HG03135 (cell line): Measurements from ENCODE around the gene PRR14L.
"Not testable (repeated sequence)": the region's sequence is repeated elsewhere in the genome, so short reads cannot be mapped to it uniquely, and the experiment has no call there.

Experiments used
- ATAC-seq: cut with Tn5 transposase; IDR thresholded peaks from one replicate; pipeline ENCODE4 v1.9.1; 2021; ENCODE audit warnings: mild to moderate bottlenecking, moderate library complexity; ENCODE audit not compliant: unreplicated experiment

The PRR14L gene

GRCh38 chr22:31742115-31742514, 7.8 kb downstream of the PRR14L start:
- ATAC-seq = no peak

- ATAC-seq = not testable (repeated sequence)
Measured at GRCh38 chr22:31740314-31740713, 9.6 kb downstream of the PRR14L start.

GRCh38 chr22:31739795-31740201, 10.1 kb downstream of the PRR14L start:
- no peak for ATAC-seq

GRCh38 chr22:31738566-31738965, 11.4 kb downstream of the PRR14L start:
- ATAC-seq = no peak

GRCh38 chr22:31737932-31738331, 12.0 kb downstream of the PRR14L start:
- ATAC-seq = no peak

- ATAC-seq = no peak
Measured at GRCh38 chr22:31736458-31736857, 13.5 kb downstream of the PRR14L start.

GRCh38 chr22:31734512-31734911, 15.4 kb downstream of the PRR14L start:
- ATAC-seq = no peak

GRCh38 chr22:31733580-31734079, 16.3 kb downstream of the PRR14L start:
- ATAC-seq = no peak

GRCh38 chr22:31732089-31732829, 17.7 kb downstream of the PRR14L start:
- ATAC-seq = no peak

- ATAC-seq = no peak
Measured at GRCh38 chr22:31730344-31730711, 19.6 kb downstream of the PRR14L start.

- ATAC-seq = no peak
Measured at GRCh38 chr22:31728857-31729256, 21.1 kb downstream of the PRR14L start.

- ATAC-seq = no peak
Measured at GRCh38 chr22:31726692-31727091, 23.2 kb downstream of the PRR14L start.

- no peak for ATAC-seq
Measured at GRCh38 chr22:31723723-31724122, 26.2 kb downstream of the PRR14L start.

GRCh38 chr22:31719850-31720471, 30.0 kb downstream of the PRR14L start:
- ATAC-seq = no peak

GRCh38 chr22:31715147-31715778, 34.7 kb downstream of the PRR14L start:
- no peak for ATAC-seq

GRCh38 chr22:31711226-31711625, 38.7 kb downstream of the PRR14L start:
- ATAC-seq = not testable (repeated sequence)

- no peak for ATAC-seq
Measured at GRCh38 chr22:31707519-31707918, 42.4 kb downstream of the PRR14L start.

GRCh38 chr22:31695423-31695822, 54.5 kb downstream of the PRR14L start:
- ATAC-seq = no peak

- ATAC-seq = not testable (repeated sequence)
Measured at GRCh38 chr22:31694046-31694445, 55.9 kb downstream of the PRR14L start.

- no peak for ATAC-seq
Measured at GRCh38 chr22:31692186-31692886, 57.6 kb downstream of the PRR14L start.

- no peak for ATAC-seq
Measured at GRCh38 chr22:31691408-31691807, 58.5 kb downstream of the PRR14L start.
